SK-N-SH (cell line): ENCODE measurements around the gene PDE8A.

Experiments used
- CTCF ChIP-seq: fragments of 200-600 bp; sonication (generic); IDR thresholded peaks from 2 replicates; pipeline ENCODE4 v1.6.1; 2017; ENCODE audit warnings: antibody characterized with exemption, mild to moderate bottlenecking, moderate library complexity
- EP300 ChIP-seq, 2 experiments: IDR thresholded peaks; 2 replicates each; pipeline versions ENCODE4 v1.4.0 to v1.6.1; 2012; ENCODE audit warnings: borderline replicate concordance in 1 of 2, low read depth in 1 of 2, low read length in 1 of 2
- MXI1 ChIP-seq: IDR thresholded peaks from 2 replicates; pipeline ENCODE4 v1.6.1; 2012; ENCODE audit warnings: mild to moderate bottlenecking, low read depth, low read length, improper control_type of control experiment
- RAD21 ChIP-seq: IDR thresholded peaks from 2 replicates; pipeline ENCODE4 v1.6.1; 2012; ENCODE audit warnings: mild to moderate bottlenecking, low read length

GRCh38 chr15:85125056-85125661 is 143.5 kb downstream of the PDE8A start:
- TF ChIP-seq CTCF (no peak), EP300 (IDR thresholded peaks at IDR 0.05; ENCODE audit: borderline replicate concordance in 1 of 2, low read depth in 1 of 2, low read length in 1 of 2) (no peak), RAD21 (no peak), MXI1 (no peak)
